HCT116 (cell line): Measurements from ENCODE around the gene TPP1. TPM values are rescaled to one million over a fixed set of nuclear protein-coding genes. Genes with fewer than 3 reads are reported as not detected.

Source experiments
- ATAC-seq: fragments of 200-7000 bp; cut with Tn5 transposase; 2 replicates; pipeline ENCODE4 v1.9.1; 2020; ENCODE audit warnings: mild to moderate bottlenecking, moderate library complexity
- BruUV-seq: library from RNA; stranded (reverse); fragments of 400-500 nt; replicated peaks from 2 replicates; lab custom pipeline; 2021; lab: Mats Ljungman, UMichigan
- CTCF ChIA-PET: fragments of 300-600 bp; sonication (Branson Sonifier 250); formaldehyde crosslinking; loops from one replicate; lab custom pipeline; 2021; ENCODE audit warnings: antibody characterized with exemption; lab: Charles Lee
- POLR2A ChIA-PET: fragments of 300-600, 350-600 bp; sonication (Branson Sonifier 250); formaldehyde crosslinking; loops from one replicate; lab custom pipeline; 2021; ENCODE audit warnings: antibody characterized with exemption; lab: Charles Lee
- RAD21 ChIA-PET, 2 experiments: fragments of 300-600 bp; sonication (Branson Sonifier 250); formaldehyde crosslinking; loops; one replicate each; lab custom pipeline; 2023; ENCODE audit warnings: low total read pairs in 2 of 2; ENCODE audit not compliant: uncharacterized antibody in 2 of 2, unreplicated experiment in 2 of 2, low non-redundant PET in 1 of 2; lab: Charles Lee
- DNase-seq: peaks from one replicate; pipeline ENCODE4 v3.0.0-alpha.2; 2010; ENCODE audit warnings: low read depth, low spot score
- H2AFZ ChIP-seq: fragments of 200-600 bp; shearing (Covaris generic), sonication (generic); 2 replicates; pipeline ENCODE4 v1.6.1; 2017; ENCODE audit warnings: low read depth, mixed run types, mixed read lengths, antibody characterized with exemption, low read length; ENCODE audit not compliant: poor library complexity, severe bottlenecking
- H3K27ac ChIP-seq: 2 replicates; pipeline ENCODE4 v1.5.1; 2012; ENCODE audit warnings: low read depth, low read length
- H3K27me3 ChIP-seq: fragments of 200-600 bp; sonication (generic); 2 replicates; pipeline ENCODE4 v1.6.1; 2016; ENCODE audit warnings: mixed run types, low read length, mixed read lengths; ENCODE audit not compliant: insufficient read depth
- H3K36me3 ChIP-seq, 2 experiments: fragments of 200-500 bp in 1 of 2; fragments of 200-600 bp in 1 of 2; sonication (Bioruptor generic) in 1 of 2; sonication (generic) in 1 of 2; 2 replicates each; pipeline versions ENCODE4 v1.5.1 to v1.6.1; 2014 to 2016; ENCODE audit warnings: low read length in 2 of 2, inconsistent platforms in 1 of 2, mixed read lengths in 1 of 2, mixed run types in 1 of 2; ENCODE audit not compliant: insufficient read depth in 2 of 2, control insufficient read depth in 1 of 2
- H3K4me1 ChIP-seq, 2 experiments: fragments of 200-600 bp in 1 of 2; sonication (generic) in 1 of 2; 2 replicates each; pipeline versions ENCODE4 v1.5.1 to v1.6.1; 2012 to 2017; ENCODE audit warnings: low read length in 2 of 2, inconsistent platforms in 1 of 2, mild to moderate bottlenecking in 1 of 2, mixed read lengths in 1 of 2, mixed run types in 1 of 2, moderate library complexity in 1 of 2; ENCODE audit not compliant: insufficient read depth in 2 of 2, control insufficient read depth in 1 of 2
- H3K4me2 ChIP-seq: fragments of 200-600 bp; sonication (generic); 2 replicates; pipeline ENCODE4 v1.6.1; 2017; ENCODE audit warnings: mixed run types, low read length, mixed read lengths
- H3K4me3 ChIP-seq, 2 experiments: fragments of 200-600 bp in 1 of 2; sonication (generic) in 1 of 2; replicated peaks in 1 of 2; 2 replicates each; pipeline ENCODE4 v1.5.1; 2011 to 2016; ENCODE audit warnings: low read length in 2 of 2, control low read depth in 1 of 2, low read depth in 1 of 2, mild to moderate bottlenecking in 1 of 2, mixed read lengths in 1 of 2, mixed run types in 1 of 2
- H3K79me2 ChIP-seq: fragments of 200-600 bp; sonication (generic); 2 replicates; pipeline ENCODE4 v1.6.1; 2017; ENCODE audit warnings: mild to moderate bottlenecking, mixed run types, low read length, moderate library complexity, mixed read lengths; ENCODE audit not compliant: insufficient read depth
- H3K9ac ChIP-seq: fragments of 200-600 bp; sonication (generic); 2 replicates; pipeline ENCODE4 v1.6.1; 2016; ENCODE audit warnings: low read length, mixed read lengths
- H3K9me2 ChIP-seq: fragments of 200-600 bp; sonication (generic), shearing (Covaris generic); 2 replicates; pipeline ENCODE4 v1.6.1; 2017; ENCODE audit warnings: mixed run types, mild to moderate bottlenecking, moderate library complexity; ENCODE audit not compliant: insufficient read depth
- H3K9me3 ChIP-seq, 2 experiments: fragments of 200-500 bp in 1 of 2; fragments of 200-600 bp in 1 of 2; sonication (Bioruptor generic) in 1 of 2; sonication (generic) in 1 of 2; 2 replicates each; pipeline ENCODE4 v1.6.1; 2014 to 2017; ENCODE audit warnings: low read length in 2 of 2, mixed read lengths in 2 of 2, inconsistent platforms in 1 of 2, low read depth in 1 of 2, mild to moderate bottlenecking in 1 of 2, mixed run types in 1 of 2, moderate library complexity in 1 of 2; ENCODE audit not compliant: control insufficient read depth in 1 of 2, insufficient read depth in 1 of 2
- H4K20me1 ChIP-seq: fragments of 200-600 bp; sonication (generic), shearing (Covaris generic); 2 replicates; pipeline ENCODE4 v1.6.1; 2017; ENCODE audit warnings: mixed run types, mild to moderate bottlenecking, moderate library complexity; ENCODE audit not compliant: insufficient read depth
- ATF3 ChIP-seq: IDR thresholded peaks from 2 replicates; pipeline ENCODE4 v1.6.1; 2012
- CBX3 ChIP-seq: IDR thresholded peaks from 2 replicates; pipeline ENCODE4 v1.6.1; 2012; ENCODE audit warnings: low read depth
- CEBPB ChIP-seq: IDR thresholded peaks from 2 replicates; pipeline ENCODE4 v1.6.1; 2012; ENCODE audit warnings: low read depth
- EGR1 ChIP-seq: IDR thresholded peaks from 2 replicates; pipeline ENCODE4 v1.6.1; 2012; ENCODE audit warnings: low read depth
- ELF1 ChIP-seq: IDR thresholded peaks from 2 replicates; pipeline ENCODE4 v1.6.1; 2012; ENCODE audit warnings: low read depth, borderline replicate concordance
- EZH2 ChIP-seq: fragments of 200-600 bp; sonication (generic); IDR thresholded peaks from 2 replicates; pipeline ENCODE4 v1.6.1; 2017; ENCODE audit warnings: antibody characterized with exemption, mixed run types
- EZH2phosphoT487 ChIP-seq: fragments of 200-600 bp; IDR thresholded peaks from 2 replicates; pipeline ENCODE4 v1.6.1; 2018; ENCODE audit warnings: antibody characterized with exemption, borderline replicate concordance
- FOSL1 ChIP-seq: IDR thresholded peaks from 2 replicates; pipeline ENCODE4 v1.6.1; 2012; ENCODE audit warnings: low read depth
- JUND ChIP-seq: IDR thresholded peaks from 2 replicates; pipeline ENCODE4 v1.6.1; 2012
- MAX ChIP-seq: IDR thresholded peaks from 2 replicates; pipeline ENCODE4 v1.6.1; 2012
- POLR2AphosphoS5 ChIP-seq: IDR thresholded peaks from 2 replicates; pipeline ENCODE4 v1.6.1; 2011; ENCODE audit warnings: mild to moderate bottlenecking, low read depth, low read length, moderate library complexity
- RAD21 ChIP-seq: IDR thresholded peaks from 2 replicates; pipeline ENCODE4 v1.6.1; 2012; ENCODE audit warnings: low read depth, mild to moderate bottlenecking
- REST ChIP-seq: IDR thresholded peaks from 2 replicates; pipeline ENCODE4 v1.6.1; 2012; ENCODE audit warnings: low read depth
- SIN3A ChIP-seq: IDR thresholded peaks from 2 replicates; pipeline ENCODE4 v1.6.1; 2012; ENCODE audit warnings: low read depth
- SP1 ChIP-seq: IDR thresholded peaks from 2 replicates; pipeline ENCODE4 v1.6.1; 2012; ENCODE audit warnings: low read depth
- SRF ChIP-seq: IDR thresholded peaks from 2 replicates; pipeline ENCODE4 v1.6.1; 2012; ENCODE audit warnings: low read depth
- TCF7L2 ChIP-seq: IDR thresholded peaks from 2 replicates; pipeline ENCODE4 v1.7.0; 2011; ENCODE audit warnings: borderline replicate concordance, inconsistent platforms; ENCODE audit not compliant: insufficient read depth, insufficient read length; ENCODE audit errors: extremely low read depth
- ZBTB33 ChIP-seq: IDR thresholded peaks from 2 replicates; pipeline ENCODE4 v1.6.1; 2011; ENCODE audit warnings: mild to moderate bottlenecking, low read length, moderate library complexity; ENCODE audit not compliant: insufficient replicate concordance; ENCODE audit errors: extremely low read depth
- ZFX ChIP-seq: fragments of 450-650 bp; IDR thresholded peaks from 2 replicates; pipeline ENCODE4 v1.6.1; 2017
- ZNF274 ChIP-seq: fragments of 200-500 bp; sonication (Bioruptor generic); IDR thresholded peaks from 2 replicates; pipeline ENCODE4 v1.6.1; 2014; ENCODE audit warnings: mild to moderate bottlenecking, low read depth, low read length, inconsistent platforms
- intact Hi-C: fragments of 100-400 bp; cut with micrococcal nuclease; formaldehyde crosslinking; loops from 2 replicates; pipeline ENCODE4 v1.10.0; 2022
- total RNA-seq: library from RNA; stranded (reverse); gene quantifications from one replicate; pipeline ENCODE4 v1.2.1, GENCODE V29; 2021; ENCODE audit not compliant: unreplicated experiment

Gene TPP1
- total RNA-seq, 1 experiment from 2014 or later: 44.7 TPM

GRCh38 chr11:6621711-6622211 lies 2.5 kb upstream of the TPP1 start:
- ChIA-PET RAD21 (no interaction called here), POLR2A (interaction anchor here (1.1 kb wide), 1 partner anchor 10 kb away, joined by 4 read pairs; the partner anchor contains the start of gene TAF10)
- H3K9ac ChIP-seq: no peak overlapping the region
- peaks cover 11% of the 10 kb centered on the region; the same call in 1 of the 2 replicates for H3K79me2 ChIP-seq
- no peak for DNase-seq
- TF ChIP-seq ZBTB33: no peak
- no peak for TF ChIP-seq CBX3
- no peak for TF ChIP-seq CEBPB
- TF ChIP-seq ZNF274: no peak
- no peak for TF ChIP-seq TCF7L2
- no peak for TF ChIP-seq FOSL1
- no peak for TF ChIP-seq POLR2AphosphoS5
- TF ChIP-seq MAX: no peak
- no peak for TF ChIP-seq EGR1
- no peak for TF ChIP-seq SRF
- TF ChIP-seq SP1: no peak
- TF ChIP-seq ZFX: no peak
- no peak for TF ChIP-seq ELF1
- TF ChIP-seq RAD21: no peak
- TF ChIP-seq EZH2: no peak
- no peak for TF ChIP-seq JUND
- no peak for TF ChIP-seq REST
- no peak for TF ChIP-seq ATF3
- no peak for TF ChIP-seq SIN3A
- no peak for TF ChIP-seq EZH2phosphoT487
- TF ChIP-seq, all 23 proteins: peak for 0
- no peaks in the 10 kb centered on the region for H3K9me3 ChIP-seq
- no peak overlapping the region for H2AFZ ChIP-seq
- H3K27ac ChIP-seq: no peak overlapping the region
- H3K4me3 ChIP-seq: no peak overlapping the region
- no TSS peak for BruUV-seq
- no peaks in the 10 kb centered on the region for H4K20me1 ChIP-seq
- peaks cover 5 to 15% of the 10 kb centered on the region in 2 experiments; a peak in 3 of 4 replicates for H3K4me1 ChIP-seq
- CTCF ChIA-PET: interaction anchor here (1.1 kb wide), 1 partner anchor 84 kb away, joined by 4 read pairs; no protein-coding TSS in a partner anchor
- no peaks in the 10 kb centered on the region for H3K27me3 ChIP-seq
- H3K9me2 ChIP-seq: no peaks in the 10 kb centered on the region
- no peak overlapping the region for H3K4me2 ChIP-seq
- no peaks in the 10 kb centered on the region for H3K36me3 ChIP-seq
- no peak for ATAC-seq
- intact Hi-C loops: no loop called here
